GM18507 (cell line): ENCODE measurements around the gene GBGT1.
"Not testable (repeated sequence)": the region's sequence is repeated elsewhere in the genome, so short reads cannot be mapped to it uniquely, and the experiment has no call there.

ENCODE experiments used
- DNase-seq: peaks from one replicate; pipeline ENCODE4 v3.0.0; 2011; ENCODE audit warnings: low read depth; ENCODE audit not compliant: insufficient read length; ENCODE audit errors: extremely low spot score
- FAIRE-seq: peaks from 2 replicates; lab custom pipeline; 2011; peaks lifted over from hg19 to GRCh38; lab: Jason Lieb, UNC

GBGT1 gene

GRCh38 chr9:133200631-133201030 is 36.9 kb upstream of the GBGT1 start:
- FAIRE-seq (no peak), DNase-seq (no peak)

GRCh38 chr9:133199648-133200321 is 36.1 kb upstream of the GBGT1 start:
- no peak for FAIRE-seq

GRCh38 chr9:133195029-133195428 is 31.3 kb upstream of the GBGT1 start:
- DNase-seq (no peak), FAIRE-seq (no peak)

More at GRCh38 chr9:133199648-133200321, 36.1 kb upstream of the GBGT1 start:
- DNase-seq = no peak

- FAIRE-seq = no peak
- DNase-seq = no peak
Measured at GRCh38 chr9:133194597-133194996, 30.9 kb upstream of the GBGT1 start.

GRCh38 chr9:133191989-133192388 is 28.3 kb upstream of the GBGT1 start:
- FAIRE-seq (no peak), DNase-seq (no peak)

- no peak for FAIRE-seq
- DNase-seq = no peak
Measured at GRCh38 chr9:133189826-133190225, 26.1 kb upstream of the GBGT1 start.

- FAIRE-seq (no peak), DNase-seq (no peak)
Measured at GRCh38 chr9:133188843-133189180, 25.1 kb upstream of the GBGT1 start.

- DNase-seq = no peak
Measured at GRCh38 chr9:133188006-133188842, 24.5 kb upstream of the GBGT1 start.

GRCh38 chr9:133187561-133188005 is 23.9 kb upstream of the GBGT1 start:
- no peak for FAIRE-seq

More at GRCh38 chr9:133188006-133188842, 24.5 kb upstream of the GBGT1 start:
- FAIRE-seq = no peak

GRCh38 chr9:133186736-133187135 is 23.0 kb upstream of the GBGT1 start:
- FAIRE-seq = no peak

More at GRCh38 chr9:133187561-133188005, 23.9 kb upstream of the GBGT1 start:
- no peak for DNase-seq

GRCh38 chr9:133184971-133185370 is 21.3 kb upstream of the GBGT1 start:
- FAIRE-seq = no peak
- DNase-seq = no peak

More at GRCh38 chr9:133186736-133187135, 23.0 kb upstream of the GBGT1 start:
- DNase-seq = no peak

GRCh38 chr9:133182151-133182550 is 18.4 kb upstream of the GBGT1 start:
- FAIRE-seq = no peak
- no peak for DNase-seq

GRCh38 chr9:133181561-133181960 is 17.8 kb upstream of the GBGT1 start:
- no peak for DNase-seq
- FAIRE-seq = no peak

- FAIRE-seq (no peak), DNase-seq (no peak)
Measured at GRCh38 chr9:133180953-133181352, 17.2 kb upstream of the GBGT1 start.

GRCh38 chr9:133173056-133173455 is 9.3 kb upstream of the GBGT1 start:
- no peak for FAIRE-seq
- DNase-seq = no peak

GRCh38 chr9:133171161-133171961 is 7.6 kb upstream of the GBGT1 start:
- FAIRE-seq (no peak), DNase-seq (no peak)

GRCh38 chr9:133170716-133171115 is 7.0 kb upstream of the GBGT1 start:
- FAIRE-seq = no peak

GRCh38 chr9:133169687-133170086 is 6.0 kb upstream of the GBGT1 start:
- not testable (repeated sequence) for FAIRE-seq, DNase-seq

More at GRCh38 chr9:133170716-133171115, 7.0 kb upstream of the GBGT1 start:
- no peak for DNase-seq

GRCh38 chr9:133169102-133169501 is 5.4 kb upstream of the GBGT1 start:
- FAIRE-seq (no peak), DNase-seq (no peak)

GRCh38 chr9:133168432-133168831 is 4.7 kb upstream of the GBGT1 start:
- FAIRE-seq (no peak), DNase-seq (no peak)
